NB4 (cell line): ENCODE results near the gene MYOM3.

Experiments used
- CTCF ChIP-seq: IDR thresholded peaks from one replicate; pipeline ENCODE4 v1.5.1; 2012; ENCODE audit warnings: low read depth, low read length
- MAX ChIP-seq: IDR thresholded peaks from 2 replicates; pipeline ENCODE4 v1.6.1; 2011; ENCODE audit warnings: low read depth, low read length
- MYC ChIP-seq: IDR thresholded peaks from 2 replicates; pipeline ENCODE4 v1.6.1; 2011; ENCODE audit warnings: low read depth, low read length
- POLR2A ChIP-seq: IDR thresholded peaks from 2 replicates; pipeline ENCODE4 v1.6.1; 2011; ENCODE audit warnings: mild to moderate bottlenecking; ENCODE audit not compliant: insufficient read length; ENCODE audit errors: extremely low read depth

- TF ChIP-seq CTCF (no peak), POLR2A (no peak), MAX (no peak), MYC (no peak)
Measured at GRCh38 chr1:24090736-24091135, 21.2 kb downstream of the MYOM3 start.
